SU-DHL-6 (cell line): Measurements from ENCODE around the gene VRK3.

Source experiments
- CTCF ChIP-seq: fragments of 200-600 bp; sonication (generic); IDR thresholded peaks from one replicate; pipeline ENCODE4 v1.5.1; 2017; ENCODE audit warnings: antibody characterized with exemption, mild to moderate bottlenecking, low read length, moderate library complexity; ENCODE audit not compliant: insufficient read depth, poor library complexity, severe bottlenecking
- EZH2phosphoT487 ChIP-seq: fragments of 200-600 bp; sonication (generic), shearing (Covaris generic); conservative IDR thresholded peaks from 2 replicates; pipeline ENCODE4 v1.6.1; 2018; ENCODE audit warnings: mild to moderate bottlenecking, antibody characterized with exemption, low read length, moderate library complexity, mixed read lengths

GRCh38 chr19:49972841-49973240 lies 52.3 kb downstream of the VRK3 start:
- TF ChIP-seq CTCF (no peak), EZH2phosphoT487 (no peak)
